Measurements from ENCODE around the gene B4GALT2. TPM values are rescaled to one million over a fixed set of nuclear protein-coding genes. Genes with fewer than 3 reads are reported as not detected.

B4GALT2 gene
- total and polyA plus RNA-seq, 3 donors from 2014 or later, result 40.9 to 65.9 (median 47.7) TPM

- intact Hi-C loops (cut with DNase I; ENCODE audit: low total_unique reads), result no loop called here
- no peak for DNase-seq
- TF ChIP-seq CTCF (IDR thresholded peaks at IDR 0.05) (no peak), POLR2A (IDR thresholded peaks at IDR 0.05) (no peak)
- H3K4me1 ChIP-seq, result peaks cover 6% of the 10 kb centered on the region
- no peak overlapping the region for H3K4me3 ChIP-seq
- no peaks in the 10 kb centered on the region for H3K9me3 ChIP-seq
- no peaks in the 10 kb centered on the region for H3K36me3 ChIP-seq (ENCODE audit: low read depth, missing control alignments)
- WGBS, 2 donors, result 96 to 98% methylated on average over 8 to 16 of the region's 16 CpGs
- no peak overlapping the region for H3K27ac ChIP-seq
- no peaks in the 10 kb centered on the region for H3K27me3 ChIP-seq
Measured at GRCh38 chr1:43984855-43985254, 5.8 kb downstream of the B4GALT2 start.

- Histone ChIP-seq H3K4me3 (no peak overlapping the region), H3K36me3 (ENCODE audit: low read depth, missing control alignments) (no peaks in the 10 kb centered on the region)
- 83 to 91% methylated on average over 4 of the region's 4 CpGs for WGBS, 2 donors
Measured at GRCh38 chr1:43985984-43986595, 7.1 kb downstream of the B4GALT2 start.

GRCh38 chr1:43986712-43987111, 7.7 kb downstream of the B4GALT2 start:
- Histone ChIP-seq H3K27ac (no peak overlapping the region), H3K4me1 (peaks cover 5% of the 10 kb centered on the region), H3K4me3 (no peak overlapping the region), H3K27me3 (no peaks in the 10 kb centered on the region), H3K36me3 (ENCODE audit: low read depth, missing control alignments) (no peaks in the 10 kb centered on the region), H3K9me3 (no peaks in the 10 kb centered on the region)
- intact Hi-C loops (cut with DNase I; ENCODE audit: low total_unique reads), result no loop called here
- no peak for TF ChIP-seq POLR2A (IDR thresholded peaks at IDR 0.05)
- WGBS, 2 donors, result 76% methylated on average over 6 of the region's 6 CpGs
- DNase-seq, result no peak

More at GRCh38 chr1:43985984-43986595, 7.1 kb downstream of the B4GALT2 start:
- DNase-seq, result no peak
- intact Hi-C loops (cut with DNase I; ENCODE audit: low total_unique reads), result no loop called here
- Histone ChIP-seq H3K27ac (no peak overlapping the region), H3K4me1 (peaks cover 5% of the 10 kb centered on the region), H3K27me3 (no peaks in the 10 kb centered on the region), H3K9me3 (no peaks in the 10 kb centered on the region)
- TF ChIP-seq POLR2A (IDR thresholded peaks at IDR 0.05) (no peak), CTCF (IDR thresholded peaks at IDR 0.05) (no peak)

- Histone ChIP-seq H3K4me1 (peaks cover 10% of the 10 kb centered on the region), H3K9me3 (no peaks in the 10 kb centered on the region), H3K27me3 (no peaks in the 10 kb centered on the region), H3K27ac (no peak overlapping the region), H3K4me3 (no peak overlapping the region), H3K36me3 (ENCODE audit: low read depth, missing control alignments) (no peaks in the 10 kb centered on the region)
- intact Hi-C loops (cut with DNase I; ENCODE audit: low total_unique reads), result no loop called here
- DNase-seq, result no peak
- TF ChIP-seq POLR2A (IDR thresholded peaks at IDR 0.05), result no peak
- TF ChIP-seq CTCF (IDR thresholded peaks at IDR 0.05), result no peak
- WGBS, 2 donors, result 84 to 89% methylated on average over 6 of the region's 6 CpGs
Measured at GRCh38 chr1:43987159-43987902, 8.3 kb downstream of the B4GALT2 start.

GRCh38 chr1:43990271-43991199, 11.5 kb downstream of the B4GALT2 start:
- H3K27ac ChIP-seq, result peak overlapping the region; percentile 55 to 70
- no peaks in the 10 kb centered on the region for H3K9me3 ChIP-seq
- 61 to 76% methylated on average over 16 to 19 of the region's 19 CpGs for WGBS, 2 donors
- H3K4me1 ChIP-seq, result peaks cover 13% of the 10 kb centered on the region
- intact Hi-C loops (cut with DNase I; ENCODE audit: low total_unique reads), result no loop called here
- no peaks in the 10 kb centered on the region for H3K36me3 ChIP-seq (ENCODE audit: low read depth, missing control alignments)
- no peaks in the 10 kb centered on the region for H3K27me3 ChIP-seq
- H3K4me3 ChIP-seq, result peak overlapping the region; percentile 51 to 86
- TF ChIP-seq CTCF (IDR thresholded peaks at IDR 0.05), result no peak
- no peak for TF ChIP-seq POLR2A (IDR thresholded peaks at IDR 0.05)
- DNase-seq, result no peak

Data from testis (tissue), 3 donors.